H1 (cell line): ENCODE data around the gene SHISAL1. TPM values are rescaled to one million over a fixed set of nuclear protein-coding genes. Genes with fewer than 3 reads are reported as not detected.

Experiments used
- CTCF ChIA-PET: fragments of 300-600 bp; sonication (Branson Sonifier 250); formaldehyde crosslinking; loops from one replicate; lab custom pipeline; 2021; ENCODE audit not compliant: partially characterized antibody; lab: Charles Lee
- POLR2A ChIA-PET: fragments of 300-600 bp; sonication (Branson Sonifier 250); formaldehyde crosslinking; loops from one replicate; lab custom pipeline; 2021; ENCODE audit warnings: inconsistent platforms; ENCODE audit not compliant: partially characterized antibody; lab: Charles Lee
- DNase-seq, 2 experiments: peaks; one replicate each; pipeline versions ENCODE4 v3.0.0 to v3.0.0-alpha.2; 2010 to 2022; ENCODE audit warnings: low spot score in 2 of 2, low read depth in 1 of 2, mixed read lengths in 1 of 2
- FAIRE-seq: peaks from 2 replicates; lab custom pipeline; 2011; peaks lifted over from hg19 to GRCh38; lab: Jason Lieb, UNC
- H2AFZ ChIP-seq: 2 replicates; pipeline ENCODE4 v1.8.1; 2012; ENCODE audit warnings: low read length, inconsistent platforms
- H2AK5ac ChIP-seq: 2 replicates; pipeline ENCODE4 v1.6.1; 2013; ENCODE audit warnings: low read depth, low read length
- H2BK120ac ChIP-seq: replicated peaks from 2 replicates; pipeline ENCODE3; 2013; ENCODE audit warnings: low read depth, low read length, inconsistent platforms
- H2BK12ac ChIP-seq: 2 replicates; pipeline ENCODE4 v1.6.1; 2013; ENCODE audit warnings: low read depth, low read length
- H2BK15ac ChIP-seq: 2 replicates; pipeline ENCODE4 v1.6.1; 2013; ENCODE audit warnings: low read length
- H2BK20ac ChIP-seq: 2 replicates; pipeline ENCODE4 v1.6.1; 2013; ENCODE audit warnings: low read length
- H2BK5ac ChIP-seq: 2 replicates; pipeline ENCODE4 v1.6.1; 2013; ENCODE audit warnings: low read depth, low read length
- H3K14ac ChIP-seq: 2 replicates; pipeline ENCODE4 v1.6.1; 2013; ENCODE audit warnings: inconsistent platforms; ENCODE audit not compliant: insufficient read length
- H3K18ac ChIP-seq: 2 replicates; pipeline ENCODE4 v1.6.1; 2013; ENCODE audit warnings: low read length; ENCODE audit errors: extremely low read depth
- H3K23ac ChIP-seq: 2 replicates; pipeline ENCODE4 v1.6.1; 2013; ENCODE audit warnings: inconsistent platforms; ENCODE audit not compliant: insufficient read length
- H3K23me2 ChIP-seq: 2 replicates; pipeline ENCODE4 v1.6.1; 2013; ENCODE audit warnings: low read depth, low read length
- H3K27ac ChIP-seq: 2 replicates; pipeline ENCODE4 v1.6.1; 2011; ENCODE audit warnings: low read depth, low read length, inconsistent platforms
- H3K27me3 ChIP-seq, 4 experiments: replicated peaks in 1 of 4; 1 replicate in 1 of 4; 2 replicates in 3 of 4; pipeline versions ENCODE4 v1.6.1 to v1.8.1; 2011 to 2013; ENCODE audit warnings: low read length in 3 of 4, mild to moderate bottlenecking in 3 of 4, inconsistent platforms in 2 of 4, mixed read lengths in 2 of 4, moderate library complexity in 1 of 4; ENCODE audit not compliant: control insufficient read depth in 3 of 4, insufficient read depth in 3 of 4; ENCODE audit errors: extremely low read depth in 1 of 4
- H3K36me3 ChIP-seq, 4 experiments: 2 replicates each; pipeline versions ENCODE4 v1.6.1 to v1.8.1; 2011 to 2013; ENCODE audit warnings: mild to moderate bottlenecking in 4 of 4, low read length in 3 of 4, moderate library complexity in 2 of 4, control low read depth in 1 of 4, inconsistent platforms in 1 of 4; ENCODE audit not compliant: insufficient read depth in 4 of 4, control insufficient read depth in 2 of 4
- H3K4ac ChIP-seq: replicated peaks from 2 replicates; pipeline ENCODE3; 2013; ENCODE audit warnings: low read length, low read depth, mixed read lengths, inconsistent platforms; ENCODE audit not compliant: insufficient read length
- H3K4me1 ChIP-seq, 4 experiments: replicated peaks in 1 of 4; 1 replicate in 1 of 4; 2 replicates in 3 of 4; pipeline versions ENCODE4 v1.6.1 to v1.8.1; 2011 to 2013; ENCODE audit warnings: low read length in 3 of 4, inconsistent platforms in 2 of 4, mixed read lengths in 1 of 4; ENCODE audit not compliant: insufficient read depth in 4 of 4, control insufficient read depth in 3 of 4
- H3K4me2 ChIP-seq, 2 experiments: 2 replicates each; pipeline versions ENCODE4 v1.6.1 to v1.8.1; 2011 to 2013; ENCODE audit warnings: low read depth in 2 of 2, low read length in 2 of 2, control low read depth in 1 of 2, inconsistent platforms in 1 of 2, mild to moderate bottlenecking in 1 of 2; ENCODE audit not compliant: insufficient read depth in 1 of 2
- H3K4me3 ChIP-seq, 4 experiments: fragments of 200-600, 300-600 bp in 1 of 4; sonication (generic), shearing (Covaris generic), sonication (Bioruptor Twin) in 1 of 4; 2 replicates each; pipeline versions ENCODE4 v1.5.1 to v1.8.1; 2011 to 2016; ENCODE audit warnings: low read length in 4 of 4, low read depth in 3 of 4, control low read depth in 2 of 4, inconsistent platforms in 2 of 4, mild to moderate bottlenecking in 2 of 4, mixed read lengths in 1 of 4, moderate library complexity in 1 of 4; ENCODE audit not compliant: insufficient read depth in 2 of 4; ENCODE audit errors: extremely low read depth in 1 of 4
- H3K56ac ChIP-seq: replicated peaks from 2 replicates; pipeline ENCODE3; 2013; ENCODE audit warnings: low read depth, mild to moderate bottlenecking, mixed read lengths, low read length, inconsistent platforms; ENCODE audit not compliant: insufficient read length
- H3K79me1 ChIP-seq: 2 replicates; pipeline ENCODE4 v1.6.1; 2013; ENCODE audit warnings: low read depth, low read length, control low read depth
- H3K79me2 ChIP-seq, 2 experiments: 2 replicates each; pipeline versions ENCODE4 v1.6.1 to v1.8.1; 2012 to 2013; ENCODE audit warnings: low read length in 2 of 2, mild to moderate bottlenecking in 2 of 2, inconsistent platforms in 1 of 2; ENCODE audit not compliant: insufficient read depth in 2 of 2, control insufficient read depth in 1 of 2
- H3K9ac ChIP-seq, 4 experiments: replicated peaks in 1 of 4; 1 replicate in 1 of 4; 2 replicates in 3 of 4; pipeline versions ENCODE4 v1.6.1 to v1.8.1; 2011 to 2013; ENCODE audit warnings: low read depth in 3 of 4, low read length in 3 of 4, control low read depth in 2 of 4, mild to moderate bottlenecking in 2 of 4, moderate library complexity in 2 of 4, inconsistent platforms in 1 of 4; ENCODE audit errors: extremely low read depth in 1 of 4
- H3K9me3 ChIP-seq, 2 experiments: 2 replicates each; pipeline versions ENCODE4 v1.6.1 to v1.8.1; 2012 to 2013; ENCODE audit warnings: mild to moderate bottlenecking in 2 of 2, moderate library complexity in 2 of 2, control low read depth in 1 of 2, inconsistent platforms in 1 of 2, low read depth in 1 of 2, low read length in 1 of 2, mixed read lengths in 1 of 2; ENCODE audit not compliant: insufficient read depth in 2 of 2
- H4K20me1 ChIP-seq, 2 experiments: replicated peaks in 1 of 2; 2 replicates each; pipeline versions ENCODE3 to v1.8.1; 2011 to 2013; ENCODE audit warnings: inconsistent platforms in 2 of 2, low read length in 2 of 2, mild to moderate bottlenecking in 1 of 2; ENCODE audit not compliant: insufficient read depth in 2 of 2, control insufficient read depth in 1 of 2
- H4K5ac ChIP-seq: 2 replicates; pipeline ENCODE4 v1.6.1; 2013; ENCODE audit warnings: low read length, low read depth, mixed read lengths, inconsistent platforms; ENCODE audit not compliant: insufficient read length
- H4K8ac ChIP-seq: 2 replicates; pipeline ENCODE4 v1.8.0; 2013; ENCODE audit warnings: mild to moderate bottlenecking, moderate library complexity, low read length, inconsistent platforms; ENCODE audit not compliant: insufficient read depth; ENCODE audit errors: extremely low read depth
- H4K91ac ChIP-seq: replicated peaks from 2 replicates; pipeline ENCODE3; 2013; ENCODE audit warnings: low read length, mixed read lengths, inconsistent platforms; ENCODE audit not compliant: insufficient read length
- CBX5 ChIP-seq: fragments of 300-800, 300-1000 bp; sonication (generic); IDR thresholded peaks from 2 replicates; pipeline ENCODE4 v1.7.1; 2016; ENCODE audit warnings: antibody characterized with exemption, low read length, low read depth
- CTBP2 ChIP-seq: IDR thresholded peaks from 2 replicates; pipeline ENCODE4 v1.7.0; 2011; ENCODE audit warnings: borderline replicate concordance, mild to moderate bottlenecking, moderate library complexity, mixed read lengths, low read length; ENCODE audit not compliant: insufficient read depth, insufficient read length
- EGR1 ChIP-seq: IDR thresholded peaks from 2 replicates; pipeline ENCODE4 v1.6.1; 2011; ENCODE audit warnings: low read depth, low read length, borderline replicate concordance
- FOSL1 ChIP-seq: IDR thresholded peaks from 2 replicates; pipeline ENCODE4 v1.6.1; 2011; ENCODE audit warnings: mild to moderate bottlenecking, low read depth, low read length, moderate library complexity; ENCODE audit not compliant: insufficient read depth
- PHF8 ChIP-seq: fragments of 200-600 bp; sonication (generic); conservative IDR thresholded peaks from 2 replicates; pipeline ENCODE4 v1.7.1; 2012; ENCODE audit warnings: low read depth, mild to moderate bottlenecking, inconsistent platforms, low read length, moderate library complexity
- POU5F1 ChIP-seq: IDR thresholded peaks from 2 replicates; pipeline ENCODE4 v1.6.1; 2011; ENCODE audit warnings: low read depth, mild to moderate bottlenecking, low read length, moderate library complexity
- TBP ChIP-seq: IDR thresholded peaks from 2 replicates; pipeline ENCODE4 v1.6.1; 2011; ENCODE audit warnings: low read depth, low read length, improper control_type of control experiment
- WGBS, 2 experiments: shearing (Covaris generic) in 1 of 2; methylation state at CpG; one replicate each; pipeline versions ENCODE4 v1.1.6 to v1.1.7; 2013 to 2015; ENCODE audit warnings: low lambda C conversion rate in 2 of 2, mixed read lengths in 2 of 2, inconsistent platforms in 1 of 2, low coverage in 1 of 2, missing lambda C conversion rate in 1 of 2; ENCODE audit not compliant: insufficient replicate concordance in 2 of 2, insufficient coverage in 1 of 2, insufficient read length in 1 of 2; ENCODE audit errors: extremely low coverage in 1 of 2, missing lambda C conversion rate in 1 of 2; 5-methylcytosine and 5-hydroxymethylcytosine counted together
- polyA plus RNA-seq, 7 experiments: library from polyadenylated mRNA; depleted of rRNA in 3 of 7; stranded (reverse) in 5 of 7; unstranded in 2 of 7; fragments of >200 nt in 5 of 7; fragments of 200-250 nt in 2 of 7; gene quantifications; 1 replicate in 5 of 7; 2 replicates in 1 of 7; 4 replicates in 1 of 7; pipeline versions ENCODE4 v1.2.1 to v1.2.3, GENCODE V29; 2011 to 2013; ENCODE audit warnings: missing spikeins in 2 of 7, mixed read lengths in 2 of 7
- total RNA-seq: library from RNA; stranded (reverse); fragmentation: NEBNext Ultra II Directional; extraction: Animal tissue kit (Norgen Biotek cat#: 25700); gene quantifications from 2 replicates; pipeline ENCODE4 v1.2.1, GENCODE V29; 2021
- TF ChIP-seq, protein P1 (sequence below): IDR thresholded peaks from 2 replicates; pipeline ENCODE4 v1.6.1; 2012; ENCODE audit warnings: inconsistent platforms
- TF ChIP-seq, protein P2 (sequence below), 3 experiments: IDR thresholded peaks; 1 replicate in 2 of 3; 2 replicates in 1 of 3; pipeline versions ENCODE4 v1.5.1 to v1.6.1; 2011; ENCODE audit warnings: low read length in 3 of 3, mild to moderate bottlenecking in 3 of 3, inconsistent platforms in 2 of 3, low read depth in 1 of 3, moderate library complexity in 1 of 3; ENCODE audit not compliant: insufficient read depth in 1 of 3; ENCODE audit errors: control extremely low read depth in 1 of 3

Gene SHISAL1
- total and polyA plus RNA-seq, 2 of the 8 experiments (the other 6 are each of a cell fraction or from before 2014, with no cell fraction given), result 3.7 to 5.8 TPM

DNA sequence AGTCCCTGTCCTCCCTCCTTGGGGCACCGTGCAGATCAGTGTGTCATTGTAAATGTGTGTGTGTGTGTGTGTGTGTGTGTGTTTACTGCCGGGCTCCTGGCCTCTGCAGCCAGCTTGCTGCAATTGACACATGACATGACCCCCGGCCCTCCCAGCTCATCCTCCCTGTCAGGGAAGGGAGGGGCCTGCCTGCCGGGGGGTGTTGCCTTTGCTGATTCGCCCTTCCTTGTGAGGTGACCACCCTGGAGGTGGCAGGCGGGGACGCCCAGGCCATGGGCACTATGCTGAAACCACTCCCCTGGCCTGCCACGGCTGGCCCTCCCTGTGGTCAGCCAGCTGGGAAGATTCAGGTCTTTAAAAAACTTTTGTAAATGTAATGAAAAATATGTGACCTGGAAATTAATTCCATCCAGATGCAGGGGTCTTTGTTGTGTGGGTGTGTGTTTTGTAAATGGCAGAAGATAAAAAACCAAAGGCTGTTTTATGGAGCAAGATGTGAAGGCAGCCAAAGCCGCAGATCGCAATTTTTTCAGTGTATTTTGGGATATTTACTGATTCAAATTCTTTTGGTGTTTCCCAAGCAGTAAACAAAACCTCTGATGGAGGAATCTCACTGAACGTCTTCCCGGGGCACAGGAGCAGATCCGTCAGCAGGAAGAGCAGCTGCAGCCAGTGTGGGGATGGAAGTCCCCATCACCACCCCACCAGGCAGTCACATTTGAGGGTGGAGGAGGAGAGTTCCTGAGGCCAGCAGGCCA lies 23.2 kb downstream of the SHISAL1 start:
- no peak overlapping the region for H3K14ac ChIP-seq
- no peaks in the 10 kb centered on the region for H4K20me1 ChIP-seq
- POLR2A ChIA-PET, result no interaction called here
- H3K4me2 ChIP-seq, result no peak overlapping the region
- FAIRE-seq (no peak), DNase-seq (no peak)
- H3K9ac ChIP-seq, result no peak overlapping the region
- no peaks in the 10 kb centered on the region for H3K79me2 ChIP-seq
- H3K23me2 ChIP-seq, result no peaks in the 10 kb centered on the region
- no peaks in the 10 kb centered on the region for H3K36me3 ChIP-seq
- CTCF ChIA-PET, result interaction anchor here (0.6 to 2.5 kb wide), 5 partner anchors 41 to 1575 kb away, joined by 3 to 5 read pairs (median 3); partner anchors contain the start of gene PARVG
- H4K91ac ChIP-seq, result peak overlapping the region; percentile 87
- no peaks in the 10 kb centered on the region; a peak in 1 of 7 replicates for H3K27me3 ChIP-seq
- H4K5ac ChIP-seq, result peak overlapping the region; percentile 44
- no peak overlapping the region for H2AK5ac ChIP-seq
- 70% methylated on average over 11 of the region's 13 CpGs; no CpG with 5 or more reads in 1 of the 2 experiments for WGBS, 2 experiments
- H3K4ac ChIP-seq, result peak overlapping the region; percentile 88
- H2BK12ac ChIP-seq, result peak overlapping the region; percentile 97; the same call in 1 of the 2 replicates
- no peak overlapping the region for H2AFZ ChIP-seq
- peak overlapping the region; percentile 91 for H2BK5ac ChIP-seq
- peak overlapping the region; percentile 27 for H3K56ac ChIP-seq
- peak overlapping the region; percentile 15 for H3K18ac ChIP-seq
- no peak overlapping the region for H3K23ac ChIP-seq
- peaks cover 2 to 20% (median 10%) of the 10 kb centered on the region in 4 experiments for H3K4me1 ChIP-seq
- H3K79me1 ChIP-seq, result no peaks in the 10 kb centered on the region
- H3K27ac ChIP-seq, result no peak overlapping the region
- no peak overlapping the region; the same call in 1 of the 2 replicates for H4K8ac ChIP-seq
- peak overlapping the region; percentile 40; the same call in 1 of the 2 replicates for H2BK15ac ChIP-seq
- peak overlapping the region; percentile 75; the same call in 1 of the 2 replicates for H2BK20ac ChIP-seq
- no peak overlapping the region for H3K4me3 ChIP-seq
- peak overlapping the region; percentile 82 for H2BK120ac ChIP-seq
- peaks cover 2 to 3% of the 10 kb centered on the region in 2 experiments; a peak in 1 of 4 replicates for H3K9me3 ChIP-seq
- no peak for TF ChIP-seq POU5F1
- no peak for TF ChIP-seq CTBP2
- no peak for TF ChIP-seq TBP
- TF ChIP-seq, protein P1, sequence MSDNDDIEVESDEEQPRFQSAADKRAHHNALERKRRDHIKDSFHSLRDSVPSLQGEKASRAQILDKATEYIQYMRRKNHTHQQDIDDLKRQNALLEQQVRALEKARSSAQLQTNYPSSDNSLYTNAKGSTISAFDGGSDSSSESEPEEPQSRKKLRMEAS, result no peak
- no peak for TF ChIP-seq FOSL1
- TF ChIP-seq, protein P2, sequence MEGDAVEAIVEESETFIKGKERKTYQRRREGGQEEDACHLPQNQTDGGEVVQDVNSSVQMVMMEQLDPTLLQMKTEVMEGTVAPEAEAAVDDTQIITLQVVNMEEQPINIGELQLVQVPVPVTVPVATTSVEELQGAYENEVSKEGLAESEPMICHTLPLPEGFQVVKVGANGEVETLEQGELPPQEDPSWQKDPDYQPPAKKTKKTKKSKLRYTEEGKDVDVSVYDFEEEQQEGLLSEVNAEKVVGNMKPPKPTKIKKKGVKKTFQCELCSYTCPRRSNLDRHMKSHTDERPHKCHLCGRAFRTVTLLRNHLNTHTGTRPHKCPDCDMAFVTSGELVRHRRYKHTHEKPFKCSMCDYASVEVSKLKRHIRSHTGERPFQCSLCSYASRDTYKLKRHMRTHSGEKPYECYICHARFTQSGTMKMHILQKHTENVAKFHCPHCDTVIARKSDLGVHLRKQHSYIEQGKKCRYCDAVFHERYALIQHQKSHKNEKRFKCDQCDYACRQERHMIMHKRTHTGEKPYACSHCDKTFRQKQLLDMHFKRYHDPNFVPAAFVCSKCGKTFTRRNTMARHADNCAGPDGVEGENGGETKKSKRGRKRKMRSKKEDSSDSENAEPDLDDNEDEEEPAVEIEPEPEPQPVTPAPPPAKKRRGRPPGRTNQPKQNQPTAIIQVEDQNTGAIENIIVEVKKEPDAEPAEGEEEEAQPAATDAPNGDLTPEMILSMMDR (IDR thresholded peaks at IDR 0.05; ENCODE audit: control extremely low read depth in 1 of 3, insufficient read depth in 1 of 3, low read depth in 1 of 3, low read length in 3 of 3), result no peak
- TF ChIP-seq CBX5, result no peak
- TF ChIP-seq EGR1, result no peak
- TF ChIP-seq PHF8, result no peak
